HCT116 (cell line): ENCODE measurements around the gene FCHSD2. TPM values are rescaled to one million over a fixed set of nuclear protein-coding genes. Genes with fewer than 3 reads are reported as not detected.
A peak's percentile ranks its signal among the peaks of the same experiment; 100 is the strongest.

Experiments used
- ATAC-seq: fragments of 200-7000 bp; cut with Tn5 transposase; 2 replicates; pipeline ENCODE4 v1.9.1; 2020; ENCODE audit warnings: mild to moderate bottlenecking, moderate library complexity
- BruUV-seq: library from RNA; stranded (reverse); fragments of 400-500 nt; replicated peaks from 2 replicates; lab custom pipeline; 2021; lab: Mats Ljungman, UMichigan
- CTCF ChIA-PET: fragments of 300-600 bp; sonication (Branson Sonifier 250); formaldehyde crosslinking; loops from one replicate; lab custom pipeline; 2021; ENCODE audit warnings: antibody characterized with exemption; lab: Charles Lee
- POLR2A ChIA-PET: fragments of 300-600, 350-600 bp; sonication (Branson Sonifier 250); formaldehyde crosslinking; loops from one replicate; lab custom pipeline; 2021; ENCODE audit warnings: antibody characterized with exemption; lab: Charles Lee
- RAD21 ChIA-PET, 2 experiments: fragments of 300-600 bp; sonication (Branson Sonifier 250); formaldehyde crosslinking; loops; one replicate each; lab custom pipeline; 2023; ENCODE audit warnings: low total read pairs in 2 of 2; ENCODE audit not compliant: uncharacterized antibody in 2 of 2, unreplicated experiment in 2 of 2, low non-redundant PET in 1 of 2; lab: Charles Lee
- DNase-seq: peaks from one replicate; pipeline ENCODE4 v3.0.0-alpha.2; 2010; ENCODE audit warnings: low read depth, low spot score
- H2AFZ ChIP-seq: fragments of 200-600 bp; shearing (Covaris generic), sonication (generic); 2 replicates; pipeline ENCODE4 v1.6.1; 2017; ENCODE audit warnings: low read depth, mixed run types, mixed read lengths, antibody characterized with exemption, low read length; ENCODE audit not compliant: poor library complexity, severe bottlenecking
- H3K27ac ChIP-seq: 2 replicates; pipeline ENCODE4 v1.5.1; 2012; ENCODE audit warnings: low read depth, low read length
- H3K27me3 ChIP-seq: fragments of 200-600 bp; sonication (generic); 2 replicates; pipeline ENCODE4 v1.6.1; 2016; ENCODE audit warnings: mixed run types, low read length, mixed read lengths; ENCODE audit not compliant: insufficient read depth
- H3K36me3 ChIP-seq, 2 experiments: fragments of 200-500 bp in 1 of 2; fragments of 200-600 bp in 1 of 2; sonication (Bioruptor generic) in 1 of 2; sonication (generic) in 1 of 2; 2 replicates each; pipeline versions ENCODE4 v1.5.1 to v1.6.1; 2014 to 2016; ENCODE audit warnings: low read length in 2 of 2, inconsistent platforms in 1 of 2, mixed read lengths in 1 of 2, mixed run types in 1 of 2; ENCODE audit not compliant: insufficient read depth in 2 of 2, control insufficient read depth in 1 of 2
- H3K4me1 ChIP-seq, 2 experiments: fragments of 200-600 bp in 1 of 2; sonication (generic) in 1 of 2; 2 replicates each; pipeline versions ENCODE4 v1.5.1 to v1.6.1; 2012 to 2017; ENCODE audit warnings: low read length in 2 of 2, inconsistent platforms in 1 of 2, mild to moderate bottlenecking in 1 of 2, mixed read lengths in 1 of 2, mixed run types in 1 of 2, moderate library complexity in 1 of 2; ENCODE audit not compliant: insufficient read depth in 2 of 2, control insufficient read depth in 1 of 2
- H3K4me2 ChIP-seq: fragments of 200-600 bp; sonication (generic); 2 replicates; pipeline ENCODE4 v1.6.1; 2017; ENCODE audit warnings: mixed run types, low read length, mixed read lengths
- H3K4me3 ChIP-seq, 2 experiments: fragments of 200-600 bp in 1 of 2; sonication (generic) in 1 of 2; replicated peaks in 1 of 2; 2 replicates each; pipeline ENCODE4 v1.5.1; 2011 to 2016; ENCODE audit warnings: low read length in 2 of 2, control low read depth in 1 of 2, low read depth in 1 of 2, mild to moderate bottlenecking in 1 of 2, mixed read lengths in 1 of 2, mixed run types in 1 of 2
- H3K79me2 ChIP-seq: fragments of 200-600 bp; sonication (generic); 2 replicates; pipeline ENCODE4 v1.6.1; 2017; ENCODE audit warnings: mild to moderate bottlenecking, mixed run types, low read length, moderate library complexity, mixed read lengths; ENCODE audit not compliant: insufficient read depth
- H3K9ac ChIP-seq: fragments of 200-600 bp; sonication (generic); 2 replicates; pipeline ENCODE4 v1.6.1; 2016; ENCODE audit warnings: low read length, mixed read lengths
- H3K9me2 ChIP-seq: fragments of 200-600 bp; sonication (generic), shearing (Covaris generic); 2 replicates; pipeline ENCODE4 v1.6.1; 2017; ENCODE audit warnings: mixed run types, mild to moderate bottlenecking, moderate library complexity; ENCODE audit not compliant: insufficient read depth
- H3K9me3 ChIP-seq, 2 experiments: fragments of 200-500 bp in 1 of 2; fragments of 200-600 bp in 1 of 2; sonication (Bioruptor generic) in 1 of 2; sonication (generic) in 1 of 2; 2 replicates each; pipeline ENCODE4 v1.6.1; 2014 to 2017; ENCODE audit warnings: low read length in 2 of 2, mixed read lengths in 2 of 2, inconsistent platforms in 1 of 2, low read depth in 1 of 2, mild to moderate bottlenecking in 1 of 2, mixed run types in 1 of 2, moderate library complexity in 1 of 2; ENCODE audit not compliant: control insufficient read depth in 1 of 2, insufficient read depth in 1 of 2
- H4K20me1 ChIP-seq: fragments of 200-600 bp; sonication (generic), shearing (Covaris generic); 2 replicates; pipeline ENCODE4 v1.6.1; 2017; ENCODE audit warnings: mixed run types, mild to moderate bottlenecking, moderate library complexity; ENCODE audit not compliant: insufficient read depth
- ATF3 ChIP-seq: IDR thresholded peaks from 2 replicates; pipeline ENCODE4 v1.6.1; 2012
- CBX3 ChIP-seq: IDR thresholded peaks from 2 replicates; pipeline ENCODE4 v1.6.1; 2012; ENCODE audit warnings: low read depth
- CTCF ChIP-seq, 3 experiments: fragments of 200-600 bp in 1 of 3; sonication (generic) in 1 of 3; IDR thresholded peaks in 2 of 3; conservative IDR thresholded peaks in 1 of 3; 2 replicates each; pipeline ENCODE4 v1.5.1; 2012 to 2017; ENCODE audit warnings: low read depth in 2 of 3, low read length in 2 of 3, antibody characterized with exemption in 1 of 3, borderline replicate concordance in 1 of 3, control low read depth in 1 of 3, mild to moderate bottlenecking in 1 of 3, mixed read lengths in 1 of 3, mixed run types in 1 of 3, moderate library complexity in 1 of 3; ENCODE audit not compliant: insufficient read depth in 1 of 3
- EGR1 ChIP-seq: IDR thresholded peaks from 2 replicates; pipeline ENCODE4 v1.6.1; 2012; ENCODE audit warnings: low read depth
- ELF1 ChIP-seq: IDR thresholded peaks from 2 replicates; pipeline ENCODE4 v1.6.1; 2012; ENCODE audit warnings: low read depth, borderline replicate concordance
- EZH2phosphoT487 ChIP-seq: fragments of 200-600 bp; IDR thresholded peaks from 2 replicates; pipeline ENCODE4 v1.6.1; 2018; ENCODE audit warnings: antibody characterized with exemption, borderline replicate concordance
- FOSL1 ChIP-seq: IDR thresholded peaks from 2 replicates; pipeline ENCODE4 v1.6.1; 2012; ENCODE audit warnings: low read depth
- JUND ChIP-seq: IDR thresholded peaks from 2 replicates; pipeline ENCODE4 v1.6.1; 2012
- MAX ChIP-seq: IDR thresholded peaks from 2 replicates; pipeline ENCODE4 v1.6.1; 2012
- RAD21 ChIP-seq: IDR thresholded peaks from 2 replicates; pipeline ENCODE4 v1.6.1; 2012; ENCODE audit warnings: low read depth, mild to moderate bottlenecking
- SIN3A ChIP-seq: IDR thresholded peaks from 2 replicates; pipeline ENCODE4 v1.6.1; 2012; ENCODE audit warnings: low read depth
- SP1 ChIP-seq: IDR thresholded peaks from 2 replicates; pipeline ENCODE4 v1.6.1; 2012; ENCODE audit warnings: low read depth
- SRF ChIP-seq: IDR thresholded peaks from 2 replicates; pipeline ENCODE4 v1.6.1; 2012; ENCODE audit warnings: low read depth
- TCF7L2 ChIP-seq: IDR thresholded peaks from 2 replicates; pipeline ENCODE4 v1.7.0; 2011; ENCODE audit warnings: borderline replicate concordance, inconsistent platforms; ENCODE audit not compliant: insufficient read depth, insufficient read length; ENCODE audit errors: extremely low read depth
- YY1 ChIP-seq: IDR thresholded peaks from 2 replicates; pipeline ENCODE4 v1.6.1; 2011; ENCODE audit warnings: low read length, low read depth, moderate library complexity, mild to moderate bottlenecking; ENCODE audit not compliant: insufficient replicate concordance; ENCODE audit errors: extremely low read depth
- ZBTB33 ChIP-seq: IDR thresholded peaks from 2 replicates; pipeline ENCODE4 v1.6.1; 2011; ENCODE audit warnings: mild to moderate bottlenecking, low read length, moderate library complexity; ENCODE audit not compliant: insufficient replicate concordance; ENCODE audit errors: extremely low read depth
- ZNF274 ChIP-seq: fragments of 200-500 bp; sonication (Bioruptor generic); IDR thresholded peaks from 2 replicates; pipeline ENCODE4 v1.6.1; 2014; ENCODE audit warnings: mild to moderate bottlenecking, low read depth, low read length, inconsistent platforms
- intact Hi-C: fragments of 100-400 bp; cut with micrococcal nuclease; formaldehyde crosslinking; loops from 2 replicates; pipeline ENCODE4 v1.10.0; 2022
- total RNA-seq: library from RNA; stranded (reverse); gene quantifications from one replicate; pipeline ENCODE4 v1.2.1, GENCODE V29; 2021; ENCODE audit not compliant: unreplicated experiment

The FCHSD2 gene
- total RNA-seq, 1 experiment from 2014 or later = 15.0 TPM

GRCh38 chr11:72793425-72794367 is 348.4 kb downstream of the FCHSD2 start, which contains the start of gene STARD10 (continued):
- TF ChIP-seq ELF1 = no peak; the same call in 1 of the 2 replicates
- peak; percentile 62 for TF ChIP-seq SIN3A
- no peak for TF ChIP-seq EZH2phosphoT487
- no peak for TF ChIP-seq FOSL1
- no peak for TF ChIP-seq ZNF274
- peak; percentile 91 to 96 (median 94) for TF ChIP-seq CTCF (IDR thresholded peaks at IDR 0.05 in 2 of 3, conservative IDR thresholded peaks at IDR 0.05 in 1 of 3; ENCODE audit: borderline replicate concordance in 1 of 3, insufficient read depth in 1 of 3, low read depth in 2 of 3, low read length in 2 of 3)
- peak; percentile 25; the same call in 1 of the 2 replicates for TF ChIP-seq SP1
- no peak for TF ChIP-seq ATF3
- no peak for TF ChIP-seq JUND
- peak; percentile 78 for TF ChIP-seq RAD21

GRCh38 chr11:72793076-72793424 is 349.1 kb downstream of the FCHSD2 start:
- ChIA-PET CTCF (interaction anchor here (0.9 to 2.9 kb wide), 4 partner anchors 11 to 322 kb away, joined by 3 to 26 read pairs (median 12); no protein-coding TSS in a partner anchor), RAD21 (no interaction called here), POLR2A (interaction anchor here (0.9 to 2.1 kb wide), 2 partner anchors 11 to 20 kb away, joined by 3 to 10 read pairs; no protein-coding TSS in a partner anchor)
- peaks cover 19 to 51% of the 10 kb centered on the region in 2 experiments for H3K4me1 ChIP-seq
- 0 out of 4 replicates have a peak overlapping the region, but pooled peaks of 1 of the 2 experiments have one; percentile 70 for H3K4me3 ChIP-seq
- H3K27ac ChIP-seq = no peak overlapping the region
- no peaks in the 10 kb centered on the region for H3K79me2 ChIP-seq
- H3K4me2 ChIP-seq = peak overlapping the region; percentile 84
- ATAC-seq (no peak), DNase-seq (no peak)
- H3K9me3 ChIP-seq = no peaks in the 10 kb centered on the region
- H3K36me3 ChIP-seq = no peaks in the 10 kb centered on the region
- intact Hi-C loops = no loop called here
- H4K20me1 ChIP-seq = no peaks in the 10 kb centered on the region
- H3K27me3 ChIP-seq = no peaks in the 10 kb centered on the region
- no TSS peak for BruUV-seq
- no peak overlapping the region for H2AFZ ChIP-seq
- H3K9me2 ChIP-seq = no peaks in the 10 kb centered on the region
- H3K9ac ChIP-seq = no peak overlapping the region
- no peak for TF ChIP-seq YY1
- TF ChIP-seq CBX3 = no peak
- no peak for TF ChIP-seq MAX
- no peak for TF ChIP-seq EZH2phosphoT487
- TF ChIP-seq TCF7L2 = no peak
- TF ChIP-seq ATF3 = no peak
- TF ChIP-seq EGR1 = no peak
- TF ChIP-seq ZBTB33 = no peak
- TF ChIP-seq SRF = no peak
- TF ChIP-seq SP1 = no peak
- no peak for TF ChIP-seq ZNF274
- TF ChIP-seq FOSL1 = no peak
- TF ChIP-seq SIN3A = no peak
- TF ChIP-seq JUND = no peak
